ENCODE measurements around the gene SAMD4A. TPM values are rescaled to one million over a fixed set of nuclear protein-coding genes. Genes with fewer than 3 reads are reported as not detected.

SAMD4A gene
- total RNA-seq, 1 experiment from 2014 or later, result 26.5 TPM

DNA sequence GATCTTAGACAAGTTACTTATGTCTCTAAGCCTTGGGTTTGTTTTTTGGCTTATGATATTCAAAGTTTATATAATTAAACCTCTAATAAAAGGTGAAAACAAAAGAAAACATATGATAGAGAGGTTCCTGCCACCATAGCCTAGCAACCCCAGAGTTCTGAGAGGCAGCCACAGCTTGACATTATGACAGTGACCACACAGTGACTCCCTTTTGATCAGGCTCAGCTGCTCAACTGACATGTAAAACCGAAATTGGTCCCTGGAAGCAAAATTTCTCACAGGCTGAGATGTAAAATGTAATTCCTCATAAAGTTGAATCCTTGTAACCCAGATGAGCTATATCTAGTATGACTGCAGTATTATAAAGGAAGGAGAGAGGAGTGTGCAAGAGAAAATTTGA is 227.2 kb downstream of the SAMD4A start:
- Histone ChIP-seq H3K9me3 (ENCODE audit: low read depth, low read length, poor library complexity, severe bottlenecking) (no peaks in the 10 kb centered on the region), H3K4me1 (ENCODE audit: insufficient read depth, low read length, poor library complexity, severe bottlenecking) (no peaks in the 10 kb centered on the region), H3K4me3 (ENCODE audit: low read depth, low read length, poor library complexity, severe bottlenecking) (no peak overlapping the region), H3K36me3 (ENCODE audit: insufficient read depth, low read length, poor library complexity, severe bottlenecking) (peaks cover 4% of the 10 kb centered on the region), H3K27me3 (replicated peaks; ENCODE audit: insufficient read depth, low read depth, low read length, poor library complexity) (no peaks in the 10 kb centered on the region), H3K27ac (ENCODE audit: low read depth, low read length, poor library complexity, severe bottlenecking) (no peak overlapping the region)
- no peak for DNase-seq (ENCODE audit: low spot score)
- intact Hi-C loops (cut with micrococcal nuclease; ENCODE audit: unreplicated experiment), result no loop called here
- TF ChIP-seq, protein P1, sequence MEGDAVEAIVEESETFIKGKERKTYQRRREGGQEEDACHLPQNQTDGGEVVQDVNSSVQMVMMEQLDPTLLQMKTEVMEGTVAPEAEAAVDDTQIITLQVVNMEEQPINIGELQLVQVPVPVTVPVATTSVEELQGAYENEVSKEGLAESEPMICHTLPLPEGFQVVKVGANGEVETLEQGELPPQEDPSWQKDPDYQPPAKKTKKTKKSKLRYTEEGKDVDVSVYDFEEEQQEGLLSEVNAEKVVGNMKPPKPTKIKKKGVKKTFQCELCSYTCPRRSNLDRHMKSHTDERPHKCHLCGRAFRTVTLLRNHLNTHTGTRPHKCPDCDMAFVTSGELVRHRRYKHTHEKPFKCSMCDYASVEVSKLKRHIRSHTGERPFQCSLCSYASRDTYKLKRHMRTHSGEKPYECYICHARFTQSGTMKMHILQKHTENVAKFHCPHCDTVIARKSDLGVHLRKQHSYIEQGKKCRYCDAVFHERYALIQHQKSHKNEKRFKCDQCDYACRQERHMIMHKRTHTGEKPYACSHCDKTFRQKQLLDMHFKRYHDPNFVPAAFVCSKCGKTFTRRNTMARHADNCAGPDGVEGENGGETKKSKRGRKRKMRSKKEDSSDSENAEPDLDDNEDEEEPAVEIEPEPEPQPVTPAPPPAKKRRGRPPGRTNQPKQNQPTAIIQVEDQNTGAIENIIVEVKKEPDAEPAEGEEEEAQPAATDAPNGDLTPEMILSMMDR (conservative IDR thresholded peaks at IDR 0.05; ENCODE audit: low read depth, low read length), result no peak
- TF ChIP-seq EZH2 (IDR thresholded peaks at IDR 0.05; ENCODE audit: borderline replicate concordance, low read depth, low read length, poor library complexity, severe bottlenecking), result no peak
- POLR2A ChIA-PET (ENCODE audit: low non-redundant PET), result no interaction called here
- CTCF ChIA-PET, result interaction anchor here (1.0 kb wide), 1 partner anchor 11 kb away, joined by 3 read pairs; no protein-coding TSS in a partner anchor
- no TSS peak for BruUV-seq (replicated peaks)

DNA sequence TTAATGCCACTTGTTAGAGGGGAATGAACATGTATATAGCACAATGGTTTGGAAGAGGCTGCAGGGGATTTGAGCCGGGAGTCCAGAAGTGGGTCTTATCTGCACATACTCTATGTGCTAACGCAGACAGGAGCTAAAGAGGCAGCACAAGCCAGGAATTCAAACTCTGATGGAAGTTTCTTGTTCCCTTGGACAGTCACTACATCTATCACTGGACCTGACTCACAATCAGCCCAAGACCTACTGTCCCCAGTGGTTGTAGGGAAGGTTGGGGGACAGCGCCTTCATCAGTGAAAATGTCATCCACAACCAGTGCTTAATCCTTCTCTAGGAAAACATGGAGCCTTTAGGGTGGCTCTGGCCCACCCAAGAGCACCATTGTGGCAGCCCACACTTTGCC is 227.9 kb downstream of the SAMD4A start:
- Histone ChIP-seq H3K36me3 (ENCODE audit: insufficient read depth, low read length, poor library complexity, severe bottlenecking) (peaks cover 3% of the 10 kb centered on the region), H3K9me3 (ENCODE audit: low read depth, low read length, poor library complexity, severe bottlenecking) (no peaks in the 10 kb centered on the region), H3K4me1 (ENCODE audit: insufficient read depth, low read length, poor library complexity, severe bottlenecking) (no peaks in the 10 kb centered on the region), H3K27me3 (replicated peaks; ENCODE audit: insufficient read depth, low read depth, low read length, poor library complexity) (no peaks in the 10 kb centered on the region), H3K27ac (ENCODE audit: low read depth, low read length, poor library complexity, severe bottlenecking) (no peak overlapping the region), H3K4me3 (ENCODE audit: low read depth, low read length, poor library complexity, severe bottlenecking) (no peak overlapping the region)
- TF ChIP-seq, protein P1 (conservative IDR thresholded peaks at IDR 0.05; ENCODE audit: low read depth, low read length), result no peak
- TF ChIP-seq EZH2 (IDR thresholded peaks at IDR 0.05; ENCODE audit: borderline replicate concordance, low read depth, low read length, poor library complexity, severe bottlenecking), result no peak
- ChIA-PET POLR2A (ENCODE audit: low non-redundant PET) (no interaction called here), CTCF (interaction anchor here (1.0 kb wide), 1 partner anchor 11 kb away, joined by 3 read pairs; no protein-coding TSS in a partner anchor)
- BruUV-seq (replicated peaks), result no TSS peak
- intact Hi-C loops (cut with micrococcal nuclease; ENCODE audit: unreplicated experiment), result no loop called here
- DNase-seq (ENCODE audit: low spot score), result no peak

GRCh38 chr14:54796961-54797360 is 230.0 kb downstream of the SAMD4A start:
- no peak for DNase-seq (ENCODE audit: low spot score)
- Histone ChIP-seq H3K27ac (ENCODE audit: low read depth, low read length, poor library complexity, severe bottlenecking) (no peak overlapping the region), H3K4me1 (ENCODE audit: insufficient read depth, low read length, poor library complexity, severe bottlenecking) (no peaks in the 10 kb centered on the region), H3K27me3 (replicated peaks; ENCODE audit: insufficient read depth, low read depth, low read length, poor library complexity) (no peaks in the 10 kb centered on the region), H3K9me3 (ENCODE audit: low read depth, low read length, poor library complexity, severe bottlenecking) (no peaks in the 10 kb centered on the region), H3K4me3 (ENCODE audit: low read depth, low read length, poor library complexity, severe bottlenecking) (no peak overlapping the region), H3K36me3 (ENCODE audit: insufficient read depth, low read length, poor library complexity, severe bottlenecking) (no peaks in the 10 kb centered on the region)
- no TSS peak for BruUV-seq (replicated peaks)
- no peak for TF ChIP-seq EZH2 (IDR thresholded peaks at IDR 0.05; ENCODE audit: borderline replicate concordance, low read depth, low read length, poor library complexity, severe bottlenecking)
- TF ChIP-seq, protein P1 (conservative IDR thresholded peaks at IDR 0.05; ENCODE audit: low read depth, low read length), result no peak
- POLR2A ChIA-PET (ENCODE audit: low non-redundant PET), result no interaction called here
- CTCF ChIA-PET, result no interaction called here
- intact Hi-C loops (cut with micrococcal nuclease; ENCODE audit: unreplicated experiment), result no loop called here
